Liver (tissue), 9 donors: ENCODE results near the gene PKNOX1. TPM values are rescaled to one million over a fixed set of nuclear protein-coding genes. Genes with fewer than 3 reads are reported as not detected.
"Not testable (repeated sequence)": the region's sequence is repeated elsewhere in the genome, so short reads cannot be mapped to it uniquely, and the experiment has no call there.

Experiments
- DNase-seq: peaks from one replicate; pipeline ENCODE4 v3.0.0-alpha.2; 2017; ENCODE audit warnings: low spot score
- H3K27ac ChIP-seq, 2 donors: one replicate each; pipeline ENCODE4 v1.7.0; 2013; ENCODE audit warnings: inconsistent platforms in 2 of 2, low read length in 2 of 2, control low read depth in 1 of 2, low read depth in 1 of 2, mild to moderate bottlenecking in 1 of 2
- H3K27me3 ChIP-seq, 4 donors: one replicate each; pipeline versions ENCODE4 v1.6.1 to v1.7.0; 2013; ENCODE audit warnings: low read length in 3 of 4, inconsistent platforms in 1 of 4, mild to moderate bottlenecking in 1 of 4, moderate library complexity in 1 of 4; ENCODE audit not compliant: control insufficient read depth in 4 of 4, insufficient read depth in 4 of 4
- H3K36me3 ChIP-seq, 4 donors: one replicate each; pipeline versions ENCODE4 v1.6.1 to v1.7.0; 2013; ENCODE audit warnings: low read length in 3 of 4, mild to moderate bottlenecking in 3 of 4, low read depth in 1 of 4, moderate library complexity in 1 of 4; ENCODE audit not compliant: control insufficient read depth in 4 of 4, insufficient read depth in 3 of 4
- H3K4me1 ChIP-seq, 4 donors: one replicate each; pipeline versions ENCODE4 v1.6.1 to v1.7.0; 2013; ENCODE audit warnings: low read length in 3 of 4, mild to moderate bottlenecking in 3 of 4, moderate library complexity in 1 of 4; ENCODE audit not compliant: control insufficient read depth in 4 of 4, insufficient read depth in 4 of 4
- H3K4me3 ChIP-seq, 3 donors: one replicate each; pipeline versions ENCODE4 v1.6.1 to v1.7.0; 2013; ENCODE audit warnings: low read length in 3 of 3, control low read depth in 1 of 3, low read depth in 1 of 3, mild to moderate bottlenecking in 1 of 3
- H3K9ac ChIP-seq, 2 donors: one replicate each; pipeline ENCODE4 v1.7.0; 2013; ENCODE audit warnings: low read length in 2 of 2, mild to moderate bottlenecking in 2 of 2, moderate library complexity in 2 of 2, control low read depth in 1 of 2, low read depth in 1 of 2
- H3K9me3 ChIP-seq, 4 donors: one replicate each; pipeline versions ENCODE4 v1.6.1 to v1.7.0; 2013; ENCODE audit warnings: low read length in 3 of 4; ENCODE audit not compliant: control insufficient read depth in 4 of 4
- EGR1 ChIP-seq, 2 donors: IDR thresholded peaks; 2 replicates each; pipeline ENCODE4 v1.6.1; 2016 to 2018; ENCODE audit warnings: antibody characterized with exemption in 2 of 2, low read depth in 2 of 2
- FOXA1 ChIP-seq: IDR thresholded peaks from 2 replicates; pipeline ENCODE4 v1.6.1; 2016; ENCODE audit warnings: antibody characterized with exemption
- FOXA2 ChIP-seq: IDR thresholded peaks from 2 replicates; pipeline ENCODE4 v1.6.1; 2016; ENCODE audit warnings: antibody characterized with exemption
- GABPA ChIP-seq, 2 donors: IDR thresholded peaks in 1 of 2; conservative IDR thresholded peaks in 1 of 2; 2 replicates each; pipeline ENCODE4 v1.6.1; 2016; ENCODE audit warnings: antibody characterized with exemption in 2 of 2, mild to moderate bottlenecking in 1 of 2, moderate library complexity in 1 of 2
- HNF4A ChIP-seq, 2 donors: conservative IDR thresholded peaks; 2 replicates each; pipeline ENCODE4 v1.6.1; 2016; ENCODE audit warnings: antibody characterized with exemption in 2 of 2, mild to moderate bottlenecking in 2 of 2
- HNF4G ChIP-seq: IDR thresholded peaks from 2 replicates; pipeline ENCODE4 v1.6.1; 2016; ENCODE audit warnings: antibody characterized with exemption
- JUND ChIP-seq, 2 donors: IDR thresholded peaks; 2 replicates each; pipeline ENCODE4 v1.6.1; 2016; ENCODE audit warnings: antibody characterized with exemption in 2 of 2
- NR2F2 ChIP-seq: IDR thresholded peaks from 2 replicates; pipeline ENCODE4 v1.6.1; 2016; ENCODE audit warnings: antibody characterized with exemption
- RAD21 ChIP-seq, 2 donors: IDR thresholded peaks; 2 replicates each; pipeline ENCODE4 v1.6.1; 2016; ENCODE audit warnings: antibody characterized with exemption in 2 of 2, mild to moderate bottlenecking in 2 of 2
- RXRA ChIP-seq, 2 donors: IDR thresholded peaks; 2 replicates each; pipeline ENCODE4 v1.6.1; 2017 to 2018; ENCODE audit warnings: antibody characterized with exemption in 2 of 2, mild to moderate bottlenecking in 1 of 2
- SP1 ChIP-seq: IDR thresholded peaks from 2 replicates; pipeline ENCODE4 v1.6.1; 2018; ENCODE audit warnings: antibody characterized with exemption, mild to moderate bottlenecking
- TAF1 ChIP-seq: conservative IDR thresholded peaks from 2 replicates; pipeline ENCODE4 v1.6.1; 2016; ENCODE audit warnings: antibody characterized with exemption, mild to moderate bottlenecking
- YY1 ChIP-seq: IDR thresholded peaks from 2 replicates; pipeline ENCODE4 v1.6.1; 2016; ENCODE audit warnings: antibody characterized with exemption, mild to moderate bottlenecking
- whole genome bisulfite sequencing: extraction: QIAGEN DNeasy Blood & Tissue Kit; methylation state at CpG from one replicate; pipeline ENCODE4 v1.1.7; 2013; 5-methylcytosine and 5-hydroxymethylcytosine counted together
- polyA plus RNA-seq, 2 donors: library from polyadenylated mRNA; stranded (reverse) in 1 of 2; unstranded in 1 of 2; fragments of 200-250 nt in 1 of 2; fragments of >200 nt in 1 of 2; fragmentation: Nextera tagmentation in 1 of 2; extraction: Ambion mirVana in 1 of 2; gene quantifications; one replicate each; pipeline versions ENCODE4 v1.2.1 to v1.2.3, GENCODE V29; 2013 to 2015
- total RNA-seq, 2 donors: library from RNA; depleted of rRNA; stranded (reverse); fragments of >200 nt; gene quantifications; one replicate each; pipeline ENCODE4 v1.2.3, GENCODE V29; 2014
- TF ChIP-seq, protein P1 (sequence below): IDR thresholded peaks from 2 replicates; pipeline ENCODE4 v1.6.1; 2016; ENCODE audit warnings: antibody characterized with exemption
- TF ChIP-seq, protein P2 (sequence below): IDR thresholded peaks from 2 replicates; pipeline ENCODE4 v1.6.1; 2016; ENCODE audit warnings: antibody characterized with exemption, mild to moderate bottlenecking
- TF ChIP-seq, protein P3 (sequence below): fragments of 150-350 bp; IDR thresholded peaks from 2 replicates; pipeline ENCODE4 v1.5.1; 2017; ENCODE audit warnings: improper control_type of control experiment, low read depth, low read length; ENCODE audit not compliant: missing input control
- TF ChIP-seq, protein P4 (sequence below): IDR thresholded peaks from 2 replicates; pipeline ENCODE4 v1.6.1; 2016; ENCODE audit warnings: antibody characterized with exemption
- TF ChIP-seq, protein P5 (sequence below): IDR thresholded peaks from 2 replicates; pipeline ENCODE4 v1.6.1; 2016; ENCODE audit warnings: antibody characterized with exemption
- donor health status: healthy.
- donor health status: healthy.
- donor health status: healthy.
- donor health status: healthy.
- donor health status: healthy.

The PKNOX1 gene
- total and polyA plus RNA-seq, 4 donors: 2.8 to 10.3 (median 8.0) TPM

- peak overlapping the region; percentile 77 to 95 for H3K27ac ChIP-seq
- not testable (repeated sequence) for H3K4me3 ChIP-seq, H3K9me3 ChIP-seq, H3K27me3 ChIP-seq, H3K4me1 ChIP-seq, H3K36me3 ChIP-seq, H3K9ac ChIP-seq, DNase-seq
- TF ChIP-seq HNF4A (conservative IDR thresholded peaks at IDR 0.05): peak in 1 of 2 donors; percentile 2
- TF ChIP-seq, protein P1, sequence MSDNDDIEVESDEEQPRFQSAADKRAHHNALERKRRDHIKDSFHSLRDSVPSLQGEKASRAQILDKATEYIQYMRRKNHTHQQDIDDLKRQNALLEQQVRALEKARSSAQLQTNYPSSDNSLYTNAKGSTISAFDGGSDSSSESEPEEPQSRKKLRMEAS: peak; percentile 17
- WGBS: 62% methylated on average over 13 of the region's 13 CpGs
Measured at GRCh38 chr21:42949094-42949755, 25.1 kb upstream of the PKNOX1 start.

DNA sequence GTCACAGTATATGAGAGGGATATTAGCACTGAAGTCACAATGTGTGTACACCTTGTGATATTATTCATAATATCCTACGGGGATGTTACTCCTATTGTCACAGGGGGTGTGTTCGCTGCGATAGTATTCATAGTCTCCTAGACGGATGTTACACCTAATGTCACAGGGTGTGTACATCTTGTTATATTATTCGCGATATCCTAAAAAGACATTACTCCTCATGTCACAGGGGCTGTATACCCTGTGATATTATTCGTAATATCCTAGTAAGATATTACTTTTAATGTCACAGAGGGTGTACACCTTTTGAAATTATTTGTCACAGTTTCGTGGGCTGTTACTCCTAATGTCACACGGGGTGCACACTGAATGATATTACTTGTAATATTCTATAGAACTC, 23.2 kb upstream of the PKNOX1 start:
- not testable (repeated sequence) for H3K9me3 ChIP-seq, DNase-seq, H3K27me3 ChIP-seq, H3K9ac ChIP-seq, H3K4me3 ChIP-seq, H3K36me3 ChIP-seq, H3K4me1 ChIP-seq, H3K27ac ChIP-seq
- WGBS: 96% methylated on average over 9 of the region's 9 CpGs

DNA sequence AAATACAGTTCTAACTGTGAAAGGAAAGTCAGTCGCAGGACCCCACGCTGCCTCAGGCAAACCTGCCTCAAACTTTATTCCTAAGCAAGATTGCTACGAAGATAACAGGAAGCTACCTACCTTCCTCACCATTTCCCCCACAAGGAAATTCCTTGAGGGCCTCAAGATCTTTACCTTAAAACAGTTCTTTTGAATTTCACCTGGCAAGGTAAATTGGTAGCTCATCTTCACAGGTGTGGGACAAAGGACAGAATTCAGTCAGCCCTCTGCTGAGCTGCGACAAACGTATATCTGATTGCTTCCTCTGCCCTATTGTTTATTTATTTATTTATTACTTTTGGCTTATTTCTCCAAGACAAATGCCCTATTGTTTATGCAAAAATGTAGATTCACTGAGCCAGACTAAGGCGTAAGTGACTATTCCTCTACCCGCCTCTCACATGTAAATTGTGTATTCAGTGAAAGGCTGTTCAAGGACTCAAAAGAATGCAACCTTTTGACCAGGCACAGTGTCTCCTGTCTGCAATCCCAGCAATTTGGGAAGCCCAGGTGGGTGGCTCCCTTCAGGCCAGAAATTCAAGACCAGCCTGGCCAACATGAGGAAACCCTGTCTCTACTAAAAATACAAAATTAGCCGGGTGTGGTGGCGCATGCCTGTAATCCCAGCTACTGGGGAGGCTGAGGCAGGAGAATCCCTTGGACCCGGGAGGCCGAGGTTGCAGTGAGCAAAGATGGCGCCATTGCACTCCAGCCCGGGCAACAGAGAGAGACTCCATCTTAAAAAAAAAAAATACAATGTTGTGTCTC, 17.3 kb upstream of the PKNOX1 start:
- Histone ChIP-seq H3K9me3 (no peaks in the 10 kb centered on the region), H3K9ac (no peak overlapping the region), H3K4me1 (no peaks in the 10 kb centered on the region), H3K27ac (no peak overlapping the region), H3K36me3 (no peaks in the 10 kb centered on the region), H3K27me3 (no peaks in the 10 kb centered on the region), H3K4me3 (no peak overlapping the region)
- DNase-seq: no peak
- 92% methylated on average over 13 of the region's 13 CpGs for WGBS
- TF ChIP-seq NR2F2: no peak
- TF ChIP-seq, protein P2, sequence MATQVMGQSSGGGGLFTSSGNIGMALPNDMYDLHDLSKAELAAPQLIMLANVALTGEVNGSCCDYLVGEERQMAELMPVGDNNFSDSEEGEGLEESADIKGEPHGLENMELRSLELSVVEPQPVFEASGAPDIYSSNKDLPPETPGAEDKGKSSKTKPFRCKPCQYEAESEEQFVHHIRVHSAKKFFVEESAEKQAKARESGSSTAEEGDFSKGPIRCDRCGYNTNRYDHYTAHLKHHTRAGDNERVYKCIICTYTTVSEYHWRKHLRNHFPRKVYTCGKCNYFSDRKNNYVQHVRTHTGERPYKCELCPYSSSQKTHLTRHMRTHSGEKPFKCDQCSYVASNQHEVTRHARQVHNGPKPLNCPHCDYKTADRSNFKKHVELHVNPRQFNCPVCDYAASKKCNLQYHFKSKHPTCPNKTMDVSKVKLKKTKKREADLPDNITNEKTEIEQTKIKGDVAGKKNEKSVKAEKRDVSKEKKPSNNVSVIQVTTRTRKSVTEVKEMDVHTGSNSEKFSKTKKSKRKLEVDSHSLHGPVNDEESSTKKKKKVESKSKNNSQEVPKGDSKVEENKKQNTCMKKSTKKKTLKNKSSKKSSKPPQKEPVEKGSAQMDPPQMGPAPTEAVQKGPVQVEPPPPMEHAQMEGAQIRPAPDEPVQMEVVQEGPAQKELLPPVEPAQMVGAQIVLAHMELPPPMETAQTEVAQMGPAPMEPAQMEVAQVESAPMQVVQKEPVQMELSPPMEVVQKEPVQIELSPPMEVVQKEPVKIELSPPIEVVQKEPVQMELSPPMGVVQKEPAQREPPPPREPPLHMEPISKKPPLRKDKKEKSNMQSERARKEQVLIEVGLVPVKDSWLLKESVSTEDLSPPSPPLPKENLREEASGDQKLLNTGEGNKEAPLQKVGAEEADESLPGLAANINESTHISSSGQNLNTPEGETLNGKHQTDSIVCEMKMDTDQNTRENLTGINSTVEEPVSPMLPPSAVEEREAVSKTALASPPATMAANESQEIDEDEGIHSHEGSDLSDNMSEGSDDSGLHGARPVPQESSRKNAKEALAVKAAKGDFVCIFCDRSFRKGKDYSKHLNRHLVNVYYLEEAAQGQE: no peak
- no peak for TF ChIP-seq YY1
- no peak for TF ChIP-seq HNF4A (conservative IDR thresholded peaks at IDR 0.05)
- TF ChIP-seq, protein P1: no peak
- no peak for TF ChIP-seq TAF1
- no peak for TF ChIP-seq RXRA (IDR thresholded peaks at IDR 0.05)
- TF ChIP-seq, protein P3, sequence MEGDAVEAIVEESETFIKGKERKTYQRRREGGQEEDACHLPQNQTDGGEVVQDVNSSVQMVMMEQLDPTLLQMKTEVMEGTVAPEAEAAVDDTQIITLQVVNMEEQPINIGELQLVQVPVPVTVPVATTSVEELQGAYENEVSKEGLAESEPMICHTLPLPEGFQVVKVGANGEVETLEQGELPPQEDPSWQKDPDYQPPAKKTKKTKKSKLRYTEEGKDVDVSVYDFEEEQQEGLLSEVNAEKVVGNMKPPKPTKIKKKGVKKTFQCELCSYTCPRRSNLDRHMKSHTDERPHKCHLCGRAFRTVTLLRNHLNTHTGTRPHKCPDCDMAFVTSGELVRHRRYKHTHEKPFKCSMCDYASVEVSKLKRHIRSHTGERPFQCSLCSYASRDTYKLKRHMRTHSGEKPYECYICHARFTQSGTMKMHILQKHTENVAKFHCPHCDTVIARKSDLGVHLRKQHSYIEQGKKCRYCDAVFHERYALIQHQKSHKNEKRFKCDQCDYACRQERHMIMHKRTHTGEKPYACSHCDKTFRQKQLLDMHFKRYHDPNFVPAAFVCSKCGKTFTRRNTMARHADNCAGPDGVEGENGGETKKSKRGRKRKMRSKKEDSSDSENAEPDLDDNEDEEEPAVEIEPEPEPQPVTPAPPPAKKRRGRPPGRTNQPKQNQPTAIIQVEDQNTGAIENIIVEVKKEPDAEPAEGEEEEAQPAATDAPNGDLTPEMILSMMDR: no peak
- no peak for TF ChIP-seq EGR1 (IDR thresholded peaks at IDR 0.05; ENCODE audit: low read depth in 2 of 2)
- TF ChIP-seq GABPA (IDR thresholded peaks at IDR 0.05 in 1 of 2, conservative IDR thresholded peaks at IDR 0.05 in 1 of 2): no peak
- TF ChIP-seq FOXA1: no peak
- TF ChIP-seq SP1: no peak
- TF ChIP-seq FOXA2: no peak
- TF ChIP-seq, protein P4, sequence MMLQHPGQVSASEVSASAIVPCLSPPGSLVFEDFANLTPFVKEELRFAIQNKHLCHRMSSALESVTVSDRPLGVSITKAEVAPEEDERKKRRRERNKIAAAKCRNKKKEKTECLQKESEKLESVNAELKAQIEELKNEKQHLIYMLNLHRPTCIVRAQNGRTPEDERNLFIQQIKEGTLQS: no peak
- TF ChIP-seq, protein P5, sequence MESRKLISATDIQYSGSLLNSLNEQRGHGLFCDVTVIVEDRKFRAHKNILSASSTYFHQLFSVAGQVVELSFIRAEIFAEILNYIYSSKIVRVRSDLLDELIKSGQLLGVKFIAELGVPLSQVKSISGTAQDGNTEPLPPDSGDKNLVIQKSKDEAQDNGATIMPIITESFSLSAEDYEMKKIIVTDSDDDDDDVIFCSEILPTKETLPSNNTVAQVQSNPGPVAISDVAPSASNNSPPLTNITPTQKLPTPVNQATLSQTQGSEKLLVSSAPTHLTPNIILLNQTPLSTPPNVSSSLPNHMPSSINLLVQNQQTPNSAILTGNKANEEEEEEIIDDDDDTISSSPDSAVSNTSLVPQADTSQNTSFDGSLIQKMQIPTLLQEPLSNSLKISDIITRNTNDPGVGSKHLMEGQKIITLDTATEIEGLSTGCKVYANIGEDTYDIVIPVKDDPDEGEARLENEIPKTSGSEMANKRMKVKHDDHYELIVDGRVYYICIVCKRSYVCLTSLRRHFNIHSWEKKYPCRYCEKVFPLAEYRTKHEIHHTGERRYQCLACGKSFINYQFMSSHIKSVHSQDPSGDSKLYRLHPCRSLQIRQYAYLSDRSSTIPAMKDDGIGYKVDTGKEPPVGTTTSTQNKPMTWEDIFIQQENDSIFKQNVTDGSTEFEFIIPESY: no peak
- no peak for TF ChIP-seq JUND (IDR thresholded peaks at IDR 0.05)
- no peak for TF ChIP-seq RAD21 (IDR thresholded peaks at IDR 0.05)
- no peak for TF ChIP-seq HNF4G
